Measurements from ENCODE around the gene CDK19.

The CDK19 gene

DNA sequence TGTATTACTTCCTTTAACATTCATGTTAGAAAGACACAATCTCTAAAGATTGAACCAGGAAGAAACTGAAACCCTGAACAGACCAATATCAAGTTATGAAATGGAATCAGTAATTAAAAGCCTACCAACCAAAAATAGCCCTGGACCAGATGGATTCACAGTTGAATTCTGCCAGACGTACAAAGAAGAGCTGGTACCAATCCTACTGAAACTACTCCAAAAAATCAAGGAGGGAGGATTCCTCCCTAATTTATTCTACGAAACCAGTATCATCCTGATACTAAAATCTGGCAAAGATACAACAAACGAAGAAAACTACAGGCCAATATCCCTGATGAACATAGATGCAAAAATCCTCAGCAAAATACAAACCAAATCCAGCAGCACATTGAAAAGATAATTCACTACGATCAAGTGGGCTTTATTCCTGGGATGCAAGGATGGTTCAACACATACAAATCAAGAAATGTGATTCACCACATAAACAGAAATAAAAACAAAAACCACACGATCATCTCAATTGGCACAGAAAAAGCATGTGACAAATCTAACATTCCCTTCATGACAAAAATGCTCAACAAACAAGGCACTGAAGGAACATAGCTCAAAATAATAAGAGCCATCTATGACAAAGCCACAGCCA, 15.0 kb downstream of the CDK19 start:
- TF ChIP-seq, protein P1, sequence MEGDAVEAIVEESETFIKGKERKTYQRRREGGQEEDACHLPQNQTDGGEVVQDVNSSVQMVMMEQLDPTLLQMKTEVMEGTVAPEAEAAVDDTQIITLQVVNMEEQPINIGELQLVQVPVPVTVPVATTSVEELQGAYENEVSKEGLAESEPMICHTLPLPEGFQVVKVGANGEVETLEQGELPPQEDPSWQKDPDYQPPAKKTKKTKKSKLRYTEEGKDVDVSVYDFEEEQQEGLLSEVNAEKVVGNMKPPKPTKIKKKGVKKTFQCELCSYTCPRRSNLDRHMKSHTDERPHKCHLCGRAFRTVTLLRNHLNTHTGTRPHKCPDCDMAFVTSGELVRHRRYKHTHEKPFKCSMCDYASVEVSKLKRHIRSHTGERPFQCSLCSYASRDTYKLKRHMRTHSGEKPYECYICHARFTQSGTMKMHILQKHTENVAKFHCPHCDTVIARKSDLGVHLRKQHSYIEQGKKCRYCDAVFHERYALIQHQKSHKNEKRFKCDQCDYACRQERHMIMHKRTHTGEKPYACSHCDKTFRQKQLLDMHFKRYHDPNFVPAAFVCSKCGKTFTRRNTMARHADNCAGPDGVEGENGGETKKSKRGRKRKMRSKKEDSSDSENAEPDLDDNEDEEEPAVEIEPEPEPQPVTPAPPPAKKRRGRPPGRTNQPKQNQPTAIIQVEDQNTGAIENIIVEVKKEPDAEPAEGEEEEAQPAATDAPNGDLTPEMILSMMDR (IDR thresholded peaks at IDR 0.05; ENCODE audit: control insufficient read depth, extremely low read depth, insufficient read depth) = no peak
- no peak for DNase-seq (ENCODE audit: low read depth)
- H3K4me3 ChIP-seq (ENCODE audit: low read depth, low read length) = no peak overlapping the region

DNA sequence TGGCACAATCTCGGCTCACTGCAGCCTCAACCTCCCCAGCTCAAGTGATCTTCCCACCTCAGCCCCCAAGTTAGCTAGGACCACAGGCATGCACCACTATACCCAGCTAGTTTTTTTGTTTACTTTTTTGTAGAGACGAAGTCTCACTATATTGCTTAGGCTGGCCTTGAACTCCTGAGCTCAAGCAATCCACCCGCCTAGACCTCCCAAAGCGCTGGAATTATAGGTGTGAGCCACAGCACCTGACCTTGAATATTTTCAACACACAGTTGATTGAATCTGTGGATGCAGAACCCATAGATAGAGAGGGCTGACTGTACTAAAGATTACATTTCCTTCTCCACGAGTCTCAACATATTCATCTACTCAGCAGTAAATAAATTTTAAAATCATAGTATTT, 15.6 kb downstream of the CDK19 start:
- TF ChIP-seq, protein P1 (IDR thresholded peaks at IDR 0.05; ENCODE audit: control insufficient read depth, extremely low read depth, insufficient read depth) = no peak

DNA sequence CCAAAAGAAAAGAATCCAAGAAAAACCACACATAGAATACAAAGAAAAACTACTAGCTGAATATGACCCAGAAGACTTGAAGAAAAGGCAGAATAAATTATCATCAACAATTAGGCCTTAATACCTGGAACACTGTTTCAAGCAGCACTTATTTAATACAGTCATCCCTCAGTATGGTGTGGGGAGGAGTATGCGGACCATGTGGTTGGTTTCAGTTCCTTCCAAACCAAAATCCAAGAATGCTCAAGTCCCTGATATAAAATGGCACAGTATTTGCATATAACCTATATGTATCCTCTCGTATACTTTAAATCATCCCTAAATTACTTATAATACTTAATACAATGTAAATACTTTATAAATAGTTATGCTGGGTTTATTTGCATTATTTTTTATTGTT, 16.1 kb downstream of the CDK19 start:
- no peak for DNase-seq (ENCODE audit: low read depth)
- TF ChIP-seq, protein P1 (IDR thresholded peaks at IDR 0.05; ENCODE audit: control insufficient read depth, extremely low read depth, insufficient read depth) = no peak
- no peak overlapping the region for H3K4me3 ChIP-seq (ENCODE audit: low read depth, low read length)

More for the DNA sequence above, 15.6 kb downstream of the CDK19 start:
- no peak overlapping the region for H3K4me3 ChIP-seq (ENCODE audit: low read depth, low read length)
- no peak for DNase-seq (ENCODE audit: low read depth)

DNA sequence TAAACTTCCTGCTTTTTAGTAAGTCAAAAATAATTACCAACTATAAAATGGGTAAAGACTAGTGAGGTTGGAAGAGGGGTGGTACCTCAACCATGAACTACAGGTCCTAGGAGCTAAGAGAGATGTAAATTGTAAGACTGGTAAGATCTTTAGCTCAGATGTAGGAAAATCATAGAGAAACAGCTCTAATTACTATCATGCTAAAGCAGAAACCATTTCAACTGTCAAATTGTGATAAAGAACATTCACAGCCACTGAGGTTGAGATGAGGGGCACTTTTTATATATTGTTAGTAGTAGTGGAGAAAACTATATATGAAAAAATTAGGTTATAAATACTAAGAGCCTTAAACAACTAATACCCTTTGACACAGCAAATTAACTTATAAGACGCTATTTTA, 20.0 kb downstream of the CDK19 start:
- DNase-seq (ENCODE audit: low read depth) = no peak

DNA sequence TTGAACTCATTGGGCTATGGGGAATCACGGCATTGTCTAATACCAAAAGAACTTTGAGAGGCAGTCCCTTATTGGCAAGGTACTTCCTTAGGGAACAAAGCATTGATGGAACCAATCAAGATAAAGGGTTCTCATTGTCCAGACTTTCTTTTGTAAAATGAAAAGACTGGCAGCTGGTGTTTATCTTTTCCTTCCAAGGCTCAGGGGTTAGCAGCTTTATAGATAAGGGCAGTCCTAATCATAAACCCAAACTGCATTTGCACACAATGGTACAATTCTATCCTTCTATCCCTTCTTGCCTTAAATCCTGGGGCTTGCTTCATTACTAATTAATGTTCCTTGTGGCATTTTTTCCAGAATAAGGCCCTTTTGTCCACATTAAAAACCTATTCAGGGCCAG, 28.6 kb downstream of the CDK19 start:
- TF ChIP-seq, protein P1 (IDR thresholded peaks at IDR 0.05; ENCODE audit: control insufficient read depth, extremely low read depth, insufficient read depth) = no peak
- H3K4me3 ChIP-seq (ENCODE audit: low read depth, low read length) = no peak overlapping the region
- no peak for DNase-seq (ENCODE audit: low read depth)

More for the DNA sequence above, 20.0 kb downstream of the CDK19 start:
- no peak overlapping the region for H3K4me3 ChIP-seq (ENCODE audit: low read depth, low read length)
- TF ChIP-seq, protein P1 (IDR thresholded peaks at IDR 0.05; ENCODE audit: control insufficient read depth, extremely low read depth, insufficient read depth) = no peak

DNA sequence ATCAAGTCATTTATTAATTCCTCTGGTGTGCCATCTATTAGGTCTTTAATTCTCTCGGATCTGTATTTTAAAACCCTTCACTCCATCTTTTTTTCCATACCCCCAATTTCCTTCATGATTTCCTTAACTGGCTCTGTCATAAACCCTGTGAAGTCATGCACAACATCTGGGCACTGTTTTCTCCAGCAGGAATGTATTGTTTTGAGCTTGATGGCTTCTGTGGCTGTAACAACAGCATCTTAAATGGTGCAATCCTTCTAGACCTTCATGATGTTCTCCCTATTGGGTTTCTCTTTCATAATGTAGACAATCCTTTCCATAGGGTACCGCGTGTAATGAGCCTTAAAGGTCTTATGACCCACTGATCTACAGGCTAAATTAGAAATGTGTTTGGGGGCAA, 29.0 kb downstream of the CDK19 start:
- no peak for DNase-seq (ENCODE audit: low read depth)
- H3K4me3 ChIP-seq (ENCODE audit: low read depth, low read length) = no peak overlapping the region
- TF ChIP-seq, protein P1 (IDR thresholded peaks at IDR 0.05; ENCODE audit: control insufficient read depth, extremely low read depth, insufficient read depth) = no peak

DNA sequence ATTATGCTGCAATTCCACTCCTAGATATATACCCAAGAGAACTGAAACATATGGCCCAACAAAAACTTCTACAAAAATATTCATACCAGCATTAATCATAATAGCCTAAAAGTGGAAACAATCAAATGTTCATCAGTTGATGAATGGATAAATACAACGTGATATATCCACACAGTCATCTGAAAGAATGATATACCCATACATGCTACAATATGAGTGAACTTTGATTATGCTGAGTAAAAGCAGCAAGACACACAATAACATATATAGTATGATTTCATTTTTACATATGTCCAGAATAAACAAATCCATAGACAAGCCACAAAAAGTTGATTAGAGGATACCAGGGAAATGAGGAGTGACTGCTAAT, 30.7 kb downstream of the CDK19 start:
- TF ChIP-seq, protein P1 (IDR thresholded peaks at IDR 0.05; ENCODE audit: control insufficient read depth, extremely low read depth, insufficient read depth) = no peak
- DNase-seq (ENCODE audit: low read depth) = no peak
- no peak overlapping the region for H3K4me3 ChIP-seq (ENCODE audit: low read depth, low read length)

Measured in LNCaP clone FGC (cell line).